ENCODE measurements around the gene RNU4-1. TPM values are rescaled to one million over a fixed set of nuclear protein-coding genes. Genes with fewer than 3 reads are reported as not detected.
A peak's percentile ranks its signal among the peaks of the same experiment; 100 is the strongest.

The RNU4-1 gene
- total RNA-seq, 1 donor from 2014 or later, result 1,738 TPM

DNA sequence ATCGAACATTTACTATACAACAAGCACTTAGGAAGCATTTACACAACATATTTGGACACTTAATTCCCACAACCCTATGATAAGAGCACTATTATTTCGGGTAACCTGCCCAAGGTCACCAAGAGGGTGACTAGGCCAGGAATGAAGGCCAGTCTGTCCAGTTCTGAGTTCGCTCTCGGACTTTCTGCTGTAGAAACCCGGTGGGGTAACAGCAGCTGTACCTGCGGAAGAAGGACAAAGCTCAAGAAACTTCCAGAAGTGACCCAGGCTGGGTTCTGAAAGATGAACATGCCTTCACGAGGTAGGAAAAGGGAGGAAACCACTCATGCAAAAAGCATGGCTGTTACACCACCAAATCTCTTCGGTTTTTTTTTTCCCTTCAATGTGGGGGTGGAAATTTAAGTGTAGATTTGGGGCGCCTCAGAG, 23.8 kb upstream of the RNU4-1 start:
- no peak for DNase-seq (ENCODE audit: low spot score)
- H3K27me3 Mint-ChIP-seq (ENCODE audit: low read depth), result no peaks in the 10 kb centered on the region

DNA sequence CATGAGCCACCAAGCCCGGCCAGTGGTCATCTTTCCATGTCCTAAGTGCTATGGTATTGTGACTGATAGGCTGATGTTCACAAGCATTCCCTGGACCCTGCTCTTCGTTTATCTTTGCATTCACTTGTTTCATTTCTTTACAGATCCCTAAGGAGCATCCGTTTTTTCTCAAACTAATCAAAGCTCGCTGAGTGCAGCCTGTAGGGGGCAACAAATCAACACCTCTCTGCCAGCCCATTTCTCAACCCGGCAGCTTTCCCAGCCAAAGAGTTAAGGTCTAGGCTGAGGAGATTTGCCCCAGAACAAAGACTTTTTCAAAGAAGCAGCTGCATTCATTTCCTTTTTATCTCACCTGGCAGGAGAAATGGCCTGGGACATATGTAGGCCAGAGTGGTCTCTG, 21.2 kb upstream of the RNU4-1 start:
- TF ChIP-seq, protein P1, sequence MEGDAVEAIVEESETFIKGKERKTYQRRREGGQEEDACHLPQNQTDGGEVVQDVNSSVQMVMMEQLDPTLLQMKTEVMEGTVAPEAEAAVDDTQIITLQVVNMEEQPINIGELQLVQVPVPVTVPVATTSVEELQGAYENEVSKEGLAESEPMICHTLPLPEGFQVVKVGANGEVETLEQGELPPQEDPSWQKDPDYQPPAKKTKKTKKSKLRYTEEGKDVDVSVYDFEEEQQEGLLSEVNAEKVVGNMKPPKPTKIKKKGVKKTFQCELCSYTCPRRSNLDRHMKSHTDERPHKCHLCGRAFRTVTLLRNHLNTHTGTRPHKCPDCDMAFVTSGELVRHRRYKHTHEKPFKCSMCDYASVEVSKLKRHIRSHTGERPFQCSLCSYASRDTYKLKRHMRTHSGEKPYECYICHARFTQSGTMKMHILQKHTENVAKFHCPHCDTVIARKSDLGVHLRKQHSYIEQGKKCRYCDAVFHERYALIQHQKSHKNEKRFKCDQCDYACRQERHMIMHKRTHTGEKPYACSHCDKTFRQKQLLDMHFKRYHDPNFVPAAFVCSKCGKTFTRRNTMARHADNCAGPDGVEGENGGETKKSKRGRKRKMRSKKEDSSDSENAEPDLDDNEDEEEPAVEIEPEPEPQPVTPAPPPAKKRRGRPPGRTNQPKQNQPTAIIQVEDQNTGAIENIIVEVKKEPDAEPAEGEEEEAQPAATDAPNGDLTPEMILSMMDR (IDR thresholded peaks at IDR 0.05), result peak; percentile 53
- DNase-seq (ENCODE audit: low spot score), result no peak
- Mint-ChIP-seq H3K4me1 (ENCODE audit: low read depth) (peaks cover 13% of the 10 kb centered on the region), H3K9me3 (ENCODE audit: low read depth) (no peaks in the 10 kb centered on the region), H3K36me3 (ENCODE audit: low read depth) (no peaks in the 10 kb centered on the region), H3K4me3 (ENCODE audit: unreplicated experiment) (no peak overlapping the region), H3K27ac (ENCODE audit: unreplicated experiment) (no peak overlapping the region), H3K27me3 (ENCODE audit: low read depth) (no peaks in the 10 kb centered on the region)

More for the DNA sequence above, 23.8 kb upstream of the RNU4-1 start:
- peak overlapping the region; percentile 88 for H3K4me3 Mint-ChIP-seq (ENCODE audit: unreplicated experiment)
- H3K36me3 Mint-ChIP-seq (ENCODE audit: low read depth), result no peaks in the 10 kb centered on the region
- H3K9me3 Mint-ChIP-seq (ENCODE audit: low read depth), result no peaks in the 10 kb centered on the region
- peaks cover 13% of the 10 kb centered on the region for H3K4me1 Mint-ChIP-seq (ENCODE audit: low read depth)
- TF ChIP-seq, protein P1 (IDR thresholded peaks at IDR 0.05), result no peak
- peak overlapping the region; percentile 99 for H3K27ac Mint-ChIP-seq (ENCODE audit: unreplicated experiment)

DNA sequence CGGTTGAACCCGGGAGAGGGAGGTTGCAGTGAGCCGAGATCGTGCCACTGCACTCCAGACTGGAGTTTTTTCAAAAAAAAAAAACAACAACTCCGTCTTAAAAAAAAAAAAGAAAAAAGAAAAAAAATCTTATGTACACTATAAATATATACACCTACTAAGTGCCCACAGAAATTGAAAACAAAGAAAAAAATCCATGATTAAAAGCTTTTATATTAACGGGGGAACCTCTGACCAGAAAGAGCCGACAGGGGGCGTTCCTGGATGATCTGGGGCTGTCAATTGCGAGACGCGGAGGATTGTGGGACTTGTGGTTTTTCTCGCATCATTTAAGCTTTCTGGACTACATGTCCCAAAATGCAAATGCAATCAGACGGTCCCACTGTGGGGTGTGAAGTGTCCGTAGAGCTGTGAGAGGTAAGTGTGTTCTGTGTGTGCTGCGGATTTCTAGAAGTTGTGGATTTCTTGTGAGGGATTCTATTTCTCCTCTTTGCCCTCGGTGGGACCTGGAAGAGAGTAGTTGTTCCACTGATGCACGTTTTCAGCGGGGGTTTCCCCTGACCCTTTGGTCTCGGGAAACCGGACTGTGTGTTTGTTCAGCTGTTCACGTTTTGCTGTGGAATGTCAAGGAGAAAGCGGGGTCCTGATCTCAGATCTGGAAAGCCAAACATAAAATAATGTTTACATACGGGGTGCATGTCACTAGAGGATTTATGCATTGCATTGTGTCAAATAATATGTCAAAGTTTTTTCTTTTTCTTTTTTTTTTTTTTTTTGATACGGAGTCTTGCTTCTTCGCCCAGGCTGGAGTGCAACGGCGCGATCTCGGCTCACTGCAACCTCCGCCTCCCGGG, 9.2 kb upstream of the RNU4-1 start, which contains the start of gene SIRT4:
Gene SIRT4, plus strand, starts transcription at position 360 of the 854 bp plus-strand sequence. CDS start 1,241 bp downstream, outside the sequence.
- Mint-ChIP-seq H3K4me1 (ENCODE audit: low read depth) (peaks cover 8% of the 10 kb centered on the region), H3K4me3 (ENCODE audit: unreplicated experiment) (peak within 1 kb of the TSS; percentile 88), H3K27me3 (ENCODE audit: low read depth) (no peaks in the 10 kb centered on the region), H3K36me3 (ENCODE audit: low read depth) (no peaks in the 10 kb centered on the region), H3K9me3 (ENCODE audit: low read depth) (no peaks in the 10 kb centered on the region), H3K27ac (ENCODE audit: unreplicated experiment) (peak within 1 kb of the TSS; percentile 98)
- TF ChIP-seq, protein P1 (IDR thresholded peaks at IDR 0.05), result peak; percentile 96
- DNase-seq (ENCODE audit: low spot score), result no peak

DNA sequence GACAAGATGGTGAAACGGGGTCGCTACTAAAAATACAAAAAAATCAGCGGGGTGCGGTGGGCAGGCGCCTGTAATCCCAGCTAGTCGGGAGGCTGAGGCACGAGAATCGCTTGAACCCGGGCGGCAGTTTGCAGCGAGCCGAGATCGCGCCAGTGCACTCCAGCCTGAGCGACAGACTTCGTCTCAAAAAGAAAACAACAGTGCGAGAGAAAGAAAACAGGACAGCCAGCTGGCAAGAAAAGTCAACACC, 701 bp downstream of the RNU4-1 start:
- H3K4me3 Mint-ChIP-seq (ENCODE audit: unreplicated experiment), result no peak overlapping the region
- H3K4me1 Mint-ChIP-seq (ENCODE audit: low read depth), result peaks cover 4% of the 10 kb centered on the region
- H3K36me3 Mint-ChIP-seq (ENCODE audit: low read depth), result no peaks in the 10 kb centered on the region
- H3K27me3 Mint-ChIP-seq (ENCODE audit: low read depth), result no peaks in the 10 kb centered on the region
- H3K27ac Mint-ChIP-seq (ENCODE audit: unreplicated experiment), result no peak overlapping the region
- H3K9me3 Mint-ChIP-seq (ENCODE audit: low read depth), result no peaks in the 10 kb centered on the region
- TF ChIP-seq, protein P1 (IDR thresholded peaks at IDR 0.05), result no peak
- DNase-seq (ENCODE audit: low spot score), result no peak

DNA sequence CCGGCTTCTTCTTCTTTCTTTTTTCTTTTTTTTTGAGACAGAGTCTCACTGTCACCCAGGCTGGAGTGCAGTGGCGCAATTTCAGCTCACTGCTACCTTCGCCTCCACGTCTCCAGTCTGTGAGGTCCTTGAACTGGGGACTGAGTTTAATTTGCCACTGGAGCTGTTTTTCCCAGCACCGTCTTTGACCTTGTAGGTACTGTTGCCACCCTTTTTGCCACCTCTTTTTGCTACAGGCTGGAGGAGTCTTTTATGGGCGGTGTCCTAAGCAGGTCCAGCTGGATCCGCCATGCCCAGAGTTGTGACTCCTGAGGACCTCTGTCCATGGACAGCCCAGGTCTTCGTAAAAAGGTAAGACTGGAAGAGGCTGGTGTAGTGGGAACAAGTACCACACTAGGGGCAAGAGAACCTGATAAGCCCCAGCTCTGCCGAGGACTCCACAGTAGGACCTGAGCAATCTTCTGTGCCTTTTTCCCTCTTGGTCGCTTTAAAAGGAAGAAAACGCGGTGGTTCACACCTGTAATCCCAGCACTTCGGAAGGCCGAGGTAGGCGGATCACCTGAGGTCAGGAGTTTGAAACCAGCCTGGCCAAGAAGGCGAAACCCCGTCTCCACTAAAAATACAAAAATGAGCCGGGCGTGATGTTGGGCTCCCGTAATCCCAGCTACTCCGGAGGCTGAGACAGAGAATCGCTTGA, 2.3 kb downstream of the RNU4-1 start:
- DNase-seq (ENCODE audit: low spot score), result no peak
- Mint-ChIP-seq H3K27me3 (ENCODE audit: low read depth) (no peaks in the 10 kb centered on the region), H3K36me3 (ENCODE audit: low read depth) (no peaks in the 10 kb centered on the region), H3K4me1 (ENCODE audit: low read depth) (peaks cover 16% of the 10 kb centered on the region), H3K27ac (ENCODE audit: unreplicated experiment) (no peak overlapping the region), H3K9me3 (ENCODE audit: low read depth) (no peaks in the 10 kb centered on the region), H3K4me3 (ENCODE audit: unreplicated experiment) (peak overlapping the region; percentile 31)
- TF ChIP-seq, protein P1 (IDR thresholded peaks at IDR 0.05), result no peak
